Neuron (in vitro differentiated cells): ENCODE results near the gene PREX1.
A peak's percentile ranks its signal among the peaks of the same experiment; 100 is the strongest.
"Not testable (repeated sequence)": the region's sequence is repeated elsewhere in the genome, so short reads cannot be mapped to it uniquely, and the experiment has no call there.

Experiments used
- H2AFZ ChIP-seq: one replicate; pipeline ENCODE4 v1.6.1; 2013; ENCODE audit warnings: low read depth, mild to moderate bottlenecking, inconsistent platforms, low read length, moderate library complexity
- H3K27me3 ChIP-seq: one replicate; pipeline ENCODE4 v1.6.1; 2013; ENCODE audit warnings: low read length; ENCODE audit not compliant: insufficient read depth
- H3K36me3 ChIP-seq: one replicate; pipeline ENCODE4 v1.6.1; 2013; ENCODE audit warnings: low read length; ENCODE audit not compliant: insufficient read depth
- H3K4me1 ChIP-seq: one replicate; pipeline ENCODE4 v1.6.1; 2013; ENCODE audit warnings: low read length; ENCODE audit not compliant: insufficient read depth
- H3K4me3 ChIP-seq: 2 replicates; pipeline ENCODE4 v1.5.1; 2013; ENCODE audit warnings: mild to moderate bottlenecking, low read length, moderate library complexity
- H3K9me3 ChIP-seq: one replicate; pipeline ENCODE4 v1.6.1; 2013; ENCODE audit warnings: low read length

The PREX1 gene

GRCh38 chr20:48826480-48826879, 1.3 kb downstream of the PREX1 start:
- Histone ChIP-seq H3K4me3 (peak overlapping the region; percentile 78), H3K4me1 (peaks cover 30% of the 10 kb centered on the region), H2AFZ (peak overlapping the region; percentile 39)
- not testable (repeated sequence) for H3K36me3 ChIP-seq, H3K9me3 ChIP-seq, H3K27me3 ChIP-seq

GRCh38 chr20:48826069-48826468, 1.7 kb downstream of the PREX1 start:
- H3K27me3 ChIP-seq: no peaks in the 10 kb centered on the region
- H2AFZ ChIP-seq: no peak overlapping the region
- peaks cover 8% of the 10 kb centered on the region for H3K36me3 ChIP-seq
- H3K4me1 ChIP-seq: peaks cover 29% of the 10 kb centered on the region
- H3K4me3 ChIP-seq: peak overlapping the region; percentile 78
- H3K9me3 ChIP-seq: no peaks in the 10 kb centered on the region

DNA sequence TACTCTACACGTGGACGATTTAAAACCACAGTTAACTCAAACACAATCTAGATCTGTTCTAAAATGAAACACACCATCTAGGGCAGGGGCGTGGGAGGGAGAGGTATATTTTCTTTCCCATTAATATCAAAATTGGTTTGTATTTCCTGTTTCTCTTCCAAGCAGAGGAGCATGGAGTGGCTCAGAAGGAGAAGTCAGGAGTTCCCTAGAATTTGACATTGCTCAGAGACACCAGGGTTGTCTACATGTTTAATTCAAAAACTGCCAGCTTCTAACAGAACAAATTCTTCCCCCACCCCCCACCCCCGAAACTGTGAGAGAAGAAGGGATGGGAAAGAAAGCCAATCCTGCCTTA, 2.3 kb downstream of the PREX1 start:
- Histone ChIP-seq H3K4me3 (peak overlapping the region; percentile 78), H3K36me3 (peaks cover 8% of the 10 kb centered on the region), H3K9me3 (no peaks in the 10 kb centered on the region), H2AFZ (no peak overlapping the region), H3K27me3 (no peaks in the 10 kb centered on the region), H3K4me1 (peaks cover 29% of the 10 kb centered on the region)

DNA sequence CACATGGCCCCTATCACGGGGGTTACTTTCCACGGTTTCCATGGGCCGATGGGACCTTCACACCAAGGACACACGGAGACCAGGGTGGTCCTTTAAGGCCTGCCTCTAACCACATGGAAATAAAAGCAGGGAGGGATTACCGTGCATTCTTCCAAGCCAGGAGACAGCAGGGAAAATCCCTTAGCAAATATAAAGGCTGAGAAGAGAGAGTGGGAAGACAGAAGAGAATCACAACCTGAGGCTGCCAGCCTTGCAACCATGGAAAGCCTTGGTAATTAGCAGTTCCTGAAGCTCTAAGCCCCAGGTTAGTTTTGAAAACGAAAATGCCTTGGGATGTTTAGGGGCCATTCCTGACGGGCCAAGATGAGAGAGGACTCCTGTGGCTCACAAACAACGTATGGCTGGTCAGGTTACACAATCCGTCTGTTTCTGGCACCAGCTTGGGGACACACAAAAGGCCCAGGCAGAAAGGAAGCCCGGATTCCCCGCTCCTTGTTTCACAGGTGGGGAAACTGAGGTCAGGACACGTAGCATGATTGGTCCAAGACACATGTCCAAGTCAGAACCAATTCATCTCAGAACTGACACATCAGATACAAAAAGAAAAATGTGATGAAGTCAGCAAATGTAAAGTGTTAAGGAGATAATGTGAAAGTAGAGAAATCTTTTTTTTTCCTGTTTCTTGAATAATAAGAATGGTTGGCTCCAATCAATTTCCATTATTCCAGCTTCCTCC, 2.8 kb downstream of the PREX1 start:
- Histone ChIP-seq H3K4me1 (peaks cover 29% of the 10 kb centered on the region), H3K9me3 (no peaks in the 10 kb centered on the region), H3K27me3 (no peaks in the 10 kb centered on the region), H2AFZ (no peak overlapping the region), H3K36me3 (peaks cover 11% of the 10 kb centered on the region), H3K4me3 (peak overlapping the region; percentile 1)

DNA sequence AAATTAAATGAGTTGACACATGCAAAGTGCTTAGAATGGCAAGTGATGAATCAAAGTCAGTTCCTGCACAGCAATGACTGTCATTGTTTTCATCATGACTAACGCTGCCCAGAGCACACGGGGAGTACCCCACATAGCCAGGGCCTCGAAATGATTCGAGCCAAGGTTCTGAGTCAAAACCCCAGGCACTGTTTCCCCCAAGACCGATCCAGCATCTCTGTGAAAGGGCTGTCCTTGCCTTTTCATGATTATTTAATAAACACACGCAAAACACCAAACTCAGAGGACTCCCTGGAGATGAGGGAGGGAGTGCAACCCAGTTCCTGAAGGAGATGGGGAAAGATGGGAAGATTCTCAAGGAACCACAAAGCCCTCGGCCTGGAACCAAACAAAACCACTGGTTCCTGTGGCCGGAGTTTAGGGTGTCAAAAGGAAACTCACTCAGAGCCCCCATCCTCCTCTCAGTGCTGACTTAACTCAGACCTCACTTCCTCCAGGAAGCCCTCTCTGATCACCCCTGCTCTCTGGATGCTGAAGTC, 3.8 kb downstream of the PREX1 start:
- Histone ChIP-seq H3K4me1 (peaks cover 29% of the 10 kb centered on the region), H2AFZ (no peak overlapping the region), H3K4me3 (no peak overlapping the region), H3K9me3 (no peaks in the 10 kb centered on the region), H3K36me3 (peaks cover 11% of the 10 kb centered on the region), H3K27me3 (no peaks in the 10 kb centered on the region)

DNA sequence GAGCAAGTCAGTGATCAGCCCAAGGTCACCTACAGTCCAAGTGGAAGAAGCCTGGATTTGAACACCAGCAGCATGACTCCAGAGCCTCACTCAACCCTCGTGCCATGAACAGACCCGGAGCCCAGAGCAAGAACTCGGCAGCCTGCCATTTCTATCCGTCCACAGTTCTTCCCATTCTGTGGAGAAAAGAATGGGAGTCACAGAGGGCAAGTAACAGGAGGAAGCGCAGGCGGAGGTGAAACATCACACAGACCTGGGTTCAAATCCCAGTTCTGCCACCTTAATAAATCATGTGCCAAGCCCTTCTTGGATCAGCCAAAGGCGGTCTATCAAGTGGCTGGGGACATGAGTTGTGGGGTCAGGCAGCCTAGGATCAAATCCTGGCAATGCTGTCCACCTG, 4.3 kb downstream of the PREX1 start:
- Histone ChIP-seq H3K27me3 (no peaks in the 10 kb centered on the region), H3K4me3 (no peak overlapping the region), H3K36me3 (peaks cover 11% of the 10 kb centered on the region), H3K9me3 (no peaks in the 10 kb centered on the region), H3K4me1 (peaks cover 27% of the 10 kb centered on the region), H2AFZ (no peak overlapping the region)

GRCh38 chr20:48822879-48823385, 4.9 kb downstream of the PREX1 start:
- H2AFZ ChIP-seq: no peak overlapping the region
- H3K9me3 ChIP-seq: no peaks in the 10 kb centered on the region
- no peak overlapping the region for H3K4me3 ChIP-seq
- peaks cover 11% of the 10 kb centered on the region for H3K36me3 ChIP-seq
- peaks cover 26% of the 10 kb centered on the region for H3K4me1 ChIP-seq
- H3K27me3 ChIP-seq: no peaks in the 10 kb centered on the region

DNA sequence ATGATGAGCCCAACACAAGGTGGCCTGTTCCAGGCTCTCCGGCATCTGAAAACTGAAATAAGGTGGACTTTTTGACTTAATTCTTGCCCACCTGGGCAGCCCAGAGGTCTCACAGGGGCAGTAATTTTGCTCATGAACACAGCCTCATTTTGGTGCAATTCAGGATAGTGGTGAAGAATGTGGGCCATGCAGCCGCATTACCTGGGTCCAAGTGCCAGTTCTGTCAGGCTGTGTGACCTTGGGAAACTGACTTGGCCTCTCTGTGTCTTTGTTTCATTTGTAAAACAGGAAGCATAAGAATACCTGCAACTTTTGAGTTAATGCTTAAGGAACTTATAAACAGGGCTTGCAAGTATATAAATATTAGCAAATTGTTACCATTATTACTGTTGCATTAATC, 5.6 kb downstream of the PREX1 start:
- H3K9me3 ChIP-seq: no peaks in the 10 kb centered on the region
- peaks cover 26% of the 10 kb centered on the region for H3K4me1 ChIP-seq
- no peak overlapping the region for H3K4me3 ChIP-seq
- H3K27me3 ChIP-seq: no peaks in the 10 kb centered on the region
- no peak overlapping the region for H2AFZ ChIP-seq
- H3K36me3 ChIP-seq: peaks cover 11% of the 10 kb centered on the region

- H3K27me3 ChIP-seq: no peaks in the 10 kb centered on the region
- peaks cover 11% of the 10 kb centered on the region for H3K36me3 ChIP-seq
Measured at GRCh38 chr20:48821261-48821920, 6.4 kb downstream of the PREX1 start.

DNA sequence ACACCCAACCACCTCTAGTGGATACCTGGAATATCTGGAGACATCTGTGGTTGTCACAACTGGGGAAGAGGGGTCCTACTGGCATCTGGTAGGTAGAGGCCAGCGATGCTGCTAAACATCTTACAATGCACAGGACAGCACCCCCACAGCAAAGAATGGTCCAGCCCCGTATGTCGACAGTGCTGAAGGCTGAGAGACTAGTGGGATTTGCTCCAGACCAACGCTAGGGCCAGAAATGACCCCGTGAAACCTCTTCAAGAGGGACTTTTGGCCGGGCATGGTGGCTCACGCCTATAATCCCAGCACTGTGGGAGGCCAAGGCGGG, 7.2 kb downstream of the PREX1 start:
- Histone ChIP-seq H3K36me3 (peaks cover 11% of the 10 kb centered on the region), H3K4me1 (peaks cover 17% of the 10 kb centered on the region), H2AFZ (no peak overlapping the region), H3K27me3 (no peaks in the 10 kb centered on the region), H3K9me3 (no peaks in the 10 kb centered on the region), H3K4me3 (no peak overlapping the region)

More at GRCh38 chr20:48821261-48821920, 6.4 kb downstream of the PREX1 start:
- H2AFZ ChIP-seq: no peak overlapping the region
- no peaks in the 10 kb centered on the region for H3K9me3 ChIP-seq
- peaks cover 24% of the 10 kb centered on the region for H3K4me1 ChIP-seq
- H3K4me3 ChIP-seq: no peak overlapping the region

DNA sequence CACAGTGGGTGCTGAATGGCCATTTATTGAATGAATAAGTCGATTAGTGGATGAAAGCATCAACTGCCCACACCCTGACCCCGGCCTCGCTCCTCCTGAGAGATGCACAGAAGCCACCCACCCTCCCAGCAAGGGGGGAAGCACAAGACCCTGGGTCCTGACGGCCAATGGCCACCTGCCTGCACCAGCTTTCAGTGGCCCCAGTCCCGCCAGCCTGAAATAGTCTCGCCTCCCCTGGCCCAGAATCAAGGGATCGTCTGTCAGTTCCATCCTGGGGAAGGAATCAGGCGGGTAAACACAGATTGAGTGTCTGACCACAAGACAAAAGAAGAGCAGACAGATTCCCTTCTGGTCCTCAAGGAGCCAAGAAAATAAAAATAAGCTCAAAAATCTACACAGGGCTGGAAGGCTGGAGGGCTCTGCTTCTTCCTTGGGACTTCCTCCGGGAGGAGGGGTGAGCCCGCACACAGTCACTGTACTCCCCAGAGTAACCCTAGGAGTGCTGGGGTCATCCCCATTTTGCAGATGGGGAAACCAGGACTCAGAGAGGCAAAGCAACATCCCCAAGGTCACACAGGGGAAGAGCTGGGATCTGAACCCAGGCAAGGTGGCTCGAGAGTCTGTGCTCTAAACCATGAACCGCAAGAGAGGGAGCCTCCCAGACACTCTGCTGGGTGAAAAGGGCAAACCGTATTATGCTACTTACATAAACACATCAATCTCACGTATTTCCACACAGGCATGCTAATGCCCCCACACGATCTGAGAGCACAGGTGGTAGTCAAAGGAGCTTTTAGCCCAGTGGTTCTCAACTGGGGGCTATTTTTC, 7.8 kb downstream of the PREX1 start:
- Histone ChIP-seq H3K36me3 (peaks cover 11% of the 10 kb centered on the region), H3K27me3 (no peaks in the 10 kb centered on the region), H3K4me1 (peaks cover 11% of the 10 kb centered on the region), H3K4me3 (no peak overlapping the region), H2AFZ (no peak overlapping the region), H3K9me3 (no peaks in the 10 kb centered on the region)

GRCh38 chr20:48819089-48819488, 8.7 kb downstream of the PREX1 start:
- Histone ChIP-seq H3K27me3 (no peaks in the 10 kb centered on the region), H2AFZ (no peak overlapping the region), H3K9me3 (no peaks in the 10 kb centered on the region), H3K36me3 (peaks cover 11% of the 10 kb centered on the region), H3K4me3 (no peak overlapping the region), H3K4me1 (peaks cover 3% of the 10 kb centered on the region)

DNA sequence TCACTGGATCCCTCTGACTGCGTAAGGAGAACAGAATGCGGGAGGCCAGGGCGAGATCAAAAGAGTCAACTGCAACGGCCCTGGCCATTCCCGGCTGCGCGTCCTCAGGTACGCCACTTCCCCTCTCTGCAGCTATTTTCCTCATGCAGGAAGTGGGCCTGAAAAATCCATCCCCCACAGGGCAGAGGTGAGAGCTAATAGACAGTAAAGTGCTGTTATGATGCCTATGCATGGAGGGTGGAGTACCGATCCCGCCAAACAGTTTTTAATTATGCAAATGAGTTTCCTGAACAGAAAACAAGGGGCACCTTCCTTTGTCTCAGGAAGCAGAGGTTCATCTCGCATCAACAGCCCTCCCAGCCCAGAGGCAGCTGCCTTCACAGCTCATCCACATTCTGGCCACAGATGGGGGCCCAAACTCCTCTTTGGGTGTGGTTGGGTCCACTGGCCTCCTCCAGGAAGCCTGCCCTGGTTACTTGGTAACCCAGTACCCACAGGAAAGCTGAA, 9.3 kb downstream of the PREX1 start:
- Histone ChIP-seq H3K9me3 (no peaks in the 10 kb centered on the region), H2AFZ (no peak overlapping the region), H3K4me1 (no peaks in the 10 kb centered on the region), H3K27me3 (no peaks in the 10 kb centered on the region), H3K36me3 (peaks cover 11% of the 10 kb centered on the region), H3K4me3 (no peak overlapping the region)
